ENCODE measurements around the gene TAF1B.

Gene TAF1B

DNA sequence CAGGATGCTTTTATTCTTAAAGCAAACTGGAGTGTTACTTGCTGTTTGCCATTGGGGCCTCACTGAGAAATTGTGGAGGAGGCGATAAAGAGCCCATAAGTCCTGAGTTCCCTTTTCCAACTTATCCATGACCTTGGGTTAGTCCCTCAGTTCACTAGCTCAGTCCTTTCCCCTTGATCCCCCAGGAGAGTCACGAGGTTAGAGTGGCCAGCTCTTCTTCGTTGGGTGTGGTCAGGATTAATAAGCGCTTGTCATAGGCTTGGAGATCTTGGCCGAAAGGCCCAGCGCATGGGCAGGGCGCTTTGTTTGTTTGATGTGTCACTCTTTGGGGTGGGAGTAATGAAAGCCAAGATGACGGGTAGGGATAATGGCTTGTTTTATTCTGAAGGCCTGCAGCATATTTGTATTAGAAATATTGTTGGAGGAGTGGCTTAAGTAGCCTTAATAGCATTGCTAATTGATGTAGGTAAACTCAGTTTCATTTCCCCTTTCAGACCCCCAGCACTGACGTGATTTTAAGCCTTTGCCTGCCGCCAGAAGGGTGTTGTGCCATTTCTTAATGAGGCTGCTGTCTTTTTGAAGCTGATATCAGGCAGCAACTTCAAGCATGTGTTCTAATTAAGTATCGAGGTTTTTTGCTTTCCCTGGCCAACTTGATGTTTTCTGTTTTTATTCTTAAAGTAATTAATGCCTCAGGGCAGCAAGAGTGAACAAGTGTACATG is 123.9 kb downstream of the TAF1B start:
- DNase-seq: no peak

DNA sequence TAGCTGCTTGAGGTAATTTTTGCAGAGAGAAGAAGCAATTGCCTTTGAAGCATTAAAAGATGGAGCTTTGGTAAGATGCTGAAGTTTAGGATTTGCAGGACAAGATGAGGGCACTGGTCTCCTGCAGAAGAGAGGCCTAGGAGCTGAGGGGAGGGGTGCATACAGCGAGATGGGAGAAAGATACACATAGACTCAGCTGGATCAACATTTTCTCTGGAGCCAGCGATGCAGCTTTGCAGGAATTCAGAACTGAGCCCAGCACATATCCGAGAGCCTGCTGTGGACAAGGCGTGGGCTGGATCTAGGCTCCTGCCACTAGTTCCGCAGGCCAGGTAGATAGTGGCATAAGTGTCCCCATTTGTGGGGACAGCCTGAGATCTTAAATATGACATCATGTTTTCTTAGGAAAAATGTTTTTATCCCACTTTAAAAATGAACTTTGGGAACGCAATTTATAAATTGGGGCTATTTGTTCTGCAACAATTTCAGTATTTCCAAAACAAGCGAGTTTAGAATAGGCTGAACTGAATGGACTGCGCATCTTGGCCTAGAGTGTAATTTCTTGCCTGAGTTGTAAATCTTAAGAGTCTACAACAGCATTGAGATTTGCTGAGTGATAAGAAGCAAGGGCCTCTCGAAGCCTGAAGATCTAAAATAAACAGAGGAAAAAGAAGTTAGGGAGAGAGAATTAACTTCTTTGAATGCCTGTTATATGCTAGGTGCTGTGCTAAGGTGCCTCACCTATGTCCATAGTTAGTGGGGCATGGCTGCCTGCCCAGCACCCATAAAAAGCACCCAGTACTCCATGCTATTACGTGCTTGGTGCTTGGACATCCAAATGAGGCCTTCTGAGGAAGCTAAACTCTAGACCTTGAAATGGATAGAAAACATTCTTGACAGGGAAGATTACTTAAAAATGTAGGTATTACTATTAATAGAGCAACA is 125.6 kb downstream of the TAF1B start:
- no peak for DNase-seq

GRCh38 chr2:9970200-9971044 is 127.1 kb downstream of the TAF1B start:
- no peak for DNase-seq

- no peak for DNase-seq
Observed at GRCh38 chr2:9971105-9971818, 128.0 kb downstream of the TAF1B start.

DNA sequence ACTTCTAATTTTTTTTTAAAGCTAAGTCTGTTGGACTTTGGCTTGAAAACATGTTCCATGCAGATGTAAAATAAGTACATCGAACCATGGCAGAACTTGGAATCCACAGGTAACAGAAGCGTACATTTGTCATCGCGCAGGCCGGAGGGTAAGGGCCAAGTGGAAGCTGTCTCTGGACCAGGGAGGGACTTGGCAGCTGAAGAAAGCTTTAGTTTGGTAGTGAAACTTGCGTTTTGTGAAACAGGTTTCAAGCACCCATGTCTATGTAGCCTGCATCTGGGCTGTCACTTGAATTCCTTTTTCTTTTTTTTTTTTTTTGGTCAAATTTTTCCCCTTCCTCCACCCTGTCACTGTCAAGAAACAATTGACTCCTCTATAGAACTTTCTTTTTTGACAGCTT is 128.6 kb downstream of the TAF1B start:
- no peak for DNase-seq

- DNase-seq: no peak
Observed at GRCh38 chr2:9972621-9973479, 129.6 kb downstream of the TAF1B start.

DNA sequence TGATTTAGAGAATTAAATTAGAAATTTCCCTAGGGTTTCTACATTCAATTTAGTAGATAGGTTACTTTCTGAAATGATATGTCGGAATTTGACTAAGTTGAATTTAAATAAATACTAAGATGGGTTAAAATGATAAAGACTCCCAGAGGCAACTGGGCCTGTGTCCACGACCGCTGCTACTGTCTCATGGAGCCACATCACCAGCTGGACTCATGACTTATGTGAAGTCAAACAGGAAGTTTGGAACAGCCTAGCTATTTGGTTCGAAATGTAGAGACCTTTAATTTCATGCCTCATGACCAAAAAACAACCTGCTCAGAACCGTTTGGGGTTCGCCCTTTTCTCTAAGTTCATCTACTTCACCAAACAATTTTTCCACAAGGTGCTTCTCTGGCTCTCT is 130.4 kb downstream of the TAF1B start:
- no peak for DNase-seq

- DNase-seq: no peak
Observed at GRCh38 chr2:9974343-9974742, 131.1 kb downstream of the TAF1B start.

GRCh38 chr2:9975328-9975727 is 132.1 kb downstream of the TAF1B start:
- DNase-seq: no peak

DNA sequence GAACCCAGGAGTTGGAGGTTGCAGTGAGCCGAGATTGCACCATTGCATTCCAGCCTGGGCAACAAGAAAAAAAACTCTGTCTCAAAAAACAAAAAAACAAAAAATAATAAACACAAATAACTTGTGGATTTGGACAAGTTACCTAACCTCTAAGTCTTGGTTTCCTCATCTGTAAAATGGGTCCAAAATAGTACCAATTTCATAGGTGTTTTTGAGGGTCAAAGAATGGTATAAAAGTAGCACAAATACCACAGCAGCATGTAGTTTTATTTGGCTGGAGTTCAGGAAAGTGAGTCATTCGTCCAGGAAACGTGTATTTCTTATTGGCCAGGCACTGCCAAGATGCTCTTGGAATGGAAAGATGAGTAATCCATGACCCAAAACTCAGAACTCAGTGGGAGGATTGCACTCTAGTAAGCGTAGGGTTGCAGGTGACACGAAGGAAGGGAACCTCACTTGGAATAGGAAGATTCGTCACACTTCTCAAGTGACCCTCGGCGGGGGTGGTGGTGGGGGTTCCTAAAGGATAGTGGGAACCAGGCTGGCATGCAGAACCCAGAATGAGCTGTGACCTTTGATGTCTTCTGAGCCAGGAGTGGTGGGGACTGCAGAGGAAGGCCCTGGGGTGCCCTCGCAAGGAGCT is 132.7 kb downstream of the TAF1B start:
- DNase-seq: no peak

DNA sequence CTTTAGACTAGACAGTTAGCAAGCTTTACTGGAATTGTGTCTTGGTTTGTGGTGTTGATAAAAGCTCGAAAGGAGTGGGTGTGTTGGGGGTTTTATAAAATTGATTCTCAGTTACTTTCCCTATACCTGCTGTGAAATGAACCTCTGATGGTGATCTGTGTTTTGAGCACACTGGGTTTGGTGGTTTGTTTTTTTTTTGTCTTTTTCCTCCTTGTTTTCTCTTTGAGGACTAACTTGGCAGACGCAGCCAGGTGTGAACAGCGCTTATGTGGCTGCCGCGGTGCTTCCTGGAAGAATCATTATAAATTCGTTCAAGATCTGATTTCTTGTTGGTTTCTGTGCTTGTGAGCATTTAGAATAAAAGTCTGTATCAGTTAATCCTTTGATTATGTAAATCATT is 136.7 kb downstream of the TAF1B start:
- no peak for DNase-seq

- no peak for DNase-seq
Observed at GRCh38 chr2:9980520-9980919, 137.2 kb downstream of the TAF1B start.

DNA sequence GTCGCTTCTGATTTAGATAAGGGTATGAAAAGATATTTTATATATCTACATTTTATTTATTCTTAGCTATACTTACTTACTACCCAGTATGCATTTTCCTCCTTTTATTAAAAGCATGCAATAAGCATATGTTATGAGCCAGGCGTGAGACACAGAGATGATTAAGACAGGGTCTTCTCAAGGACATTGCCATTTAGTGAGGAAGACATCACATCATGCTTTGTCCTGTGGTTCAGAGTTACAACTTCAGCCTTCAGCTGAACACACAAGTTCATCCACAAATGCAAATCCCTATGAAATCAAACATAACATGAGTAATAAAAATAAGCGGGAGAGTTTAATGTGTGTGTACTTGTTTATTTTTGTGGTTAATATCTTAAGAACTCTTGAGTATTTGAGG is 138.4 kb downstream of the TAF1B start:
- no peak for DNase-seq

GRCh38 chr2:9982248-9982647 is 139.0 kb downstream of the TAF1B start:
- DNase-seq: peak in 1 of 14 donors; percentile 69

DNA sequence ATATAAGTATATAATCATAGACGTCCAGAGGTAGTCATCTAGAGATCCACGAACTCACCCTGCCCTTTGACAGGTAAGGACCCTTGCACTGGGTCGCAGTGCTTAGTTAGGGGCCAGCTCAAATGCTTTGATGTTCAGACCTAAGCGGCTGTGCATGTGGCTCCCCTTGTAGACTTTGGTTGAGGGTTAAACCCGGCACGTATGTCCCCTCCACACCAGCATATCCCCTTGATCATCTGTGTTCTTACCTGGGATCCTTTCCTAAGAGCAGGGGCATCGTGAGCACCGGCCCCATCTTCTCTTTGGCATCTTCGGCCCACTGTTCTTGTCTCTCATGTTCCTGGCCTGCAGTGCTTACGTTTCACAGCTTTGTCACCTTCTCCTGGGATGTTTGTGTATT is 139.6 kb downstream of the TAF1B start:
- no peak for DNase-seq

DNA sequence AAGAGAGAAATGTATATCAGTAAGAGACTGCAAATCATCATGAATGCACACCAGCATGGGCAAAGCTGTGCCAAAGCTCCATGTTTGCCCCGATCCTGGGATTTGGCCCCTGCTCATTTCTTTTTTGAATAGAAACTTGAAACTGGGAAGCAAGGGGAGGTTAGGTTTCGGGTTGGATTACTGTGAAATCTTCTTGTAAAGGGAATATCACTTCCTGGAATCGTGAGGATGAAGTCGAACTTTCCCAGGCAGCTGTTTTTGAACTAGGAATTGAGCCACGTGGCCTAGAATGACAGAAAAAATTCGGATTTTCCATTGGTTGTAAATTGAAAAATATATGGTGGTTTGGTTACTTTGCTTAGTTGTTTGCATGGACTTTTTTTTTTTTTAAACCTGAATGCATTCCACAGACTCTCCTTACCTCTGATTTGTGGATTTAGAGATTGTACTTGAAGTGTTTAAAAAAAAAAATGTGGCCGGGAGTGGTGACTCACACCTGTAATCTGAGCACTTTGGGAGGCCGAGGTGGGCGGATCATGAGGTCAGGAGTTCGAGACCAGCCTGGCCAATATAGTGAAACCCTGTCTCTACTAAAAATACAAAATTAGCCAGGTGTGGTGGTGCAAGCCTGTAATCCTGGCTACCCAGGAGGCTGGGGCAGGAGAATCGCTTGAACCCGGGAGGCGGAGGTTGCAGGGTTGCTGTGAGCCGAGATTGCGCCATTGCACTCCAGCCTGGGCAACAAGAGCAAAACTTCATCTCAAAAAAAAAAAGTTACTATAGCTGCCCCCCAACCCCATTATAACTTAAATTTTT is 140.3 kb downstream of the TAF1B start:
- no peak for DNase-seq

Data from C1 segment of cervical spinal cord (tissue), 14 donors.